ENCODE measurements around the gene IZUMO1. TPM values are rescaled to one million over a fixed set of nuclear protein-coding genes. Genes with fewer than 3 reads are reported as not detected.

The IZUMO1 gene
- total and polyA plus RNA-seq, 2 of the 13 experiments (the other 11 are each of a cell fraction or from before 2014, with no cell fraction given): 0.07 to 0.22 TPM

- TF ChIP-seq PAXIP1 (CRISPR knock-in tag; conservative IDR thresholded peaks at IDR 0.05) (0 out of 2 replicates have a peak, but pooled peaks have one; percentile 19), CEBPB (IDR thresholded peaks at IDR 0.05; ENCODE audit: borderline replicate concordance, low read depth, low read length) (no peak), JUN (CRISPR knock-in tag; IDR thresholded peaks at IDR 0.05) (no peak), SETDB1 (CRISPR knock-in tag; IDR thresholded peaks at IDR 0.05; ENCODE audit: borderline replicate concordance) (no peak), ASH2L (IDR thresholded peaks at IDR 0.05; ENCODE audit: insufficient read length, low read depth, low read length) (no peak), ZFP91 (CRISPR knock-in tag; IDR thresholded peaks at IDR 0.05; ENCODE audit: borderline replicate concordance) (no peak), ZBTB2 (CRISPR knock-in tag; IDR thresholded peaks at IDR 0.05; ENCODE audit: low read depth) (no peak), FOXK2 (IDR thresholded peaks at IDR 0.05) (no peak), CC2D1A (CRISPR knock-in tag; IDR thresholded peaks at IDR 0.05) (no peak), SUZ12 (IDR thresholded peaks at IDR 0.05; ENCODE audit: low read depth, low read length) (no peak), ZNF143 (CRISPR knock-in tag; IDR thresholded peaks at IDR 0.05) (no peak), PREB (CRISPR knock-in tag; IDR thresholded peaks at IDR 0.05) (no peak), CHCHD3 (CRISPR knock-in tag; IDR thresholded peaks at IDR 0.05) (no peak), ZNF292 (CRISPR knock-in tag; IDR thresholded peaks at IDR 0.05; ENCODE audit: borderline replicate concordance, low read depth) (no peak), ZGPAT (CRISPR knock-in tag; IDR thresholded peaks at IDR 0.05) (no peak), RARG (CRISPR knock-in tag; IDR thresholded peaks at IDR 0.05; ENCODE audit: low read depth) (no peak)
Measured at GRCh38 chr19:48716562-48717291, 30.0 kb downstream of the IZUMO1 start (continued).

All from HepG2 (cell line).